PC-9 (cell line): ENCODE data around the gene C1orf21. TPM values are rescaled to one million over a fixed set of nuclear protein-coding genes. Genes with fewer than 3 reads are reported as not detected.
A peak's percentile ranks its signal among the peaks of the same experiment; 100 is the strongest.

Experiments
- BruUV-seq: library from RNA; stranded (reverse); fragments of 400-500 nt; replicated peaks from 2 replicates; lab custom pipeline; 2021; lab: Mats Ljungman, UMichigan
- CTCF ChIA-PET: fragments of 300-600 bp; sonication (Branson Sonifier 250); formaldehyde crosslinking; loops from one replicate; lab custom pipeline; 2022; ENCODE audit warnings: antibody characterized with exemption; lab: Charles Lee
- POLR2A ChIA-PET: fragments of 300-600 bp; sonication (Branson Sonifier 250); formaldehyde crosslinking; loops from one replicate; lab custom pipeline; 2022; ENCODE audit warnings: antibody characterized with exemption; ENCODE audit not compliant: unreplicated experiment; lab: Charles Lee
- DNase-seq, 2 experiments: peaks; one replicate each; pipeline versions ENCODE4 v3.0.0 to v3.0.0-alpha.2; 2015 to 2022; ENCODE audit warnings: mixed read lengths in 1 of 2
- H2AFZ ChIP-seq: fragments of 200-600 bp; sonication (generic); 2 replicates; pipeline ENCODE4 v1.8.1; 2017; ENCODE audit warnings: antibody characterized with exemption
- H3F3A ChIP-seq: fragments of 200-600 bp; sonication (generic); 2 replicates; pipeline ENCODE4 v1.8.1; 2017; ENCODE audit warnings: antibody characterized with exemption, mild to moderate bottlenecking, low read depth; ENCODE audit not compliant: insufficient read depth
- H3K27ac ChIP-seq: fragments of 200-600 bp; sonication (generic); 2 replicates; pipeline ENCODE4 v1.6.1; 2016; ENCODE audit warnings: mixed run types
- H3K27me3 ChIP-seq: fragments of 200-600 bp; sonication (generic); 2 replicates; pipeline ENCODE4 v1.6.1; 2016; ENCODE audit warnings: low read depth, mixed run types; ENCODE audit not compliant: insufficient read depth
- H3K36me3 ChIP-seq: fragments of 200-600 bp; sonication (generic); 2 replicates; pipeline ENCODE4 v1.6.1; 2016; ENCODE audit warnings: low read depth, mixed run types
- H3K4me1 ChIP-seq: fragments of 200-600 bp; sonication (generic); replicated peaks from 2 replicates; pipeline ENCODE4 v1.6.1; 2016; ENCODE audit warnings: mixed run types; ENCODE audit not compliant: insufficient read depth
- H3K4me2 ChIP-seq: fragments of 200-600 bp; sonication (generic); 2 replicates; pipeline ENCODE4 v1.6.1; 2017; ENCODE audit warnings: mixed run types
- H3K4me3 ChIP-seq: fragments of 200-600 bp; sonication (generic); 2 replicates; pipeline ENCODE4 v1.6.1; 2016; ENCODE audit warnings: mixed run types
- H3K79me2 ChIP-seq: fragments of 200-600 bp; sonication (generic); 2 replicates; pipeline ENCODE4 v1.6.1; 2017; ENCODE audit warnings: low read depth, mixed run types
- H3K9me2 ChIP-seq: fragments of 200-600 bp; sonication (generic); 2 replicates; pipeline ENCODE4 v1.8.1; 2017; ENCODE audit warnings: mild to moderate bottlenecking; ENCODE audit not compliant: insufficient read depth
- H3K9me3 ChIP-seq: fragments of 200-600 bp; sonication (generic); 2 replicates; pipeline ENCODE4 v1.8.1; 2016; ENCODE audit warnings: low read depth; ENCODE audit not compliant: insufficient read depth
- H4K20me1 ChIP-seq: fragments of 200-600 bp; sonication (generic); 2 replicates; pipeline ENCODE4 v1.8.1; 2017; ENCODE audit not compliant: insufficient read depth
- CTCF ChIP-seq: fragments of 200-600 bp; sonication (generic); conservative IDR thresholded peaks from 2 replicates; pipeline ENCODE4 v1.6.1; 2017; ENCODE audit warnings: mixed run types, antibody characterized with exemption, mild to moderate bottlenecking, moderate library complexity
- EZH2 ChIP-seq: fragments of 200-600 bp; sonication (generic); IDR thresholded peaks from 2 replicates; pipeline ENCODE4 v1.8.0; 2017; ENCODE audit warnings: antibody characterized with exemption, low read depth
- intact Hi-C: fragments of 100-400 bp; cut with micrococcal nuclease; formaldehyde crosslinking; loops from one replicate; pipeline ENCODE4 v1.10.0; 2022; ENCODE audit not compliant: unreplicated experiment
- total RNA-seq: library from RNA; stranded (reverse); gene quantifications from 2 replicates; pipeline ENCODE4 v1.2.3, GENCODE V29; 2021

The C1orf21 gene
- total RNA-seq, 1 experiment from 2014 or later = 13.8 TPM

- no TSS peak for BruUV-seq
- CTCF ChIA-PET = interaction anchor here (0.6 to 0.7 kb wide), 2 partner anchors 15 to 101 kb away, joined by 3 to 5 read pairs; no protein-coding TSS in a partner anchor
- no peak for DNase-seq
Observed at GRCh38 chr1:184563308-184563707, 176.5 kb downstream of the C1orf21 start.

DNA sequence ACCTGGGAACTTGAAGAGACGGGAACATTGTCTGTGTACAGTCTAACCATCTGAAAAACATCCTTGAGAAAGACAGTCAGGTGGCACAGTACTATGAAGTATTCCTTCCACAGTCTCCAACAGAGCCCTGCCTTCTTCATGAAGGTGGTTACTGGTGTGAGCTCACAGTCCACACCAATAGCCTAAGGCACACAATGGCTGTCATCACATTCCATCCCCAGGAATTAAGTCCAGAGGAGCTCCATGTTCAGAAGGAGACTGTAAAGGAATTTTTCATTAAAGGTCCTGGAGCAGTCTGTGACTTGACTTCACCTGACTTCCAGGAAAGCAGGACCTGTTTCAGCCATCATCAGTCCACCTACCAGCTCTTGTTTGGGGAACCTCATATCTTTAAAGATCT is 180.2 kb downstream of the C1orf21 start:
- no peaks in the 10 kb centered on the region for H3K36me3 ChIP-seq
- no peak overlapping the region for H3K4me3 ChIP-seq
- no peaks in the 10 kb centered on the region for H3K9me2 ChIP-seq
- no peak for DNase-seq
- H3K27me3 ChIP-seq = no peaks in the 10 kb centered on the region
- H3K9me3 ChIP-seq = no peaks in the 10 kb centered on the region
- no peaks in the 10 kb centered on the region for H3K4me1 ChIP-seq
- no peak overlapping the region for H3K27ac ChIP-seq
- BruUV-seq = no TSS peak
- POLR2A ChIA-PET = interaction anchor here (0.6 kb wide), 1 partner anchor 180 kb away, joined by 5 read pairs; the partner anchor contains the start of gene C1orf21
- no peaks in the 10 kb centered on the region for H3K79me2 ChIP-seq
- no peaks in the 10 kb centered on the region for H4K20me1 ChIP-seq
- no peaks in the 10 kb centered on the region for H3F3A ChIP-seq
- intact Hi-C loops = loop anchor here (10.0 kb wide), 1 partner anchor 98 kb away; no protein-coding TSS in a partner anchor
- no peak for TF ChIP-seq CTCF
- no peak for TF ChIP-seq EZH2
- CTCF ChIA-PET = no interaction called here
- no peak overlapping the region for H2AFZ ChIP-seq
- H3K4me2 ChIP-seq = no peak overlapping the region

More at GRCh38 chr1:184563308-184563707, 176.5 kb downstream of the C1orf21 start:
- POLR2A ChIA-PET = no interaction called here
- Histone ChIP-seq H4K20me1 (no peaks in the 10 kb centered on the region), H3F3A (no peaks in the 10 kb centered on the region), H3K9me3 (no peaks in the 10 kb centered on the region), H3K4me1 (no peaks in the 10 kb centered on the region), H3K4me3 (no peak overlapping the region), H3K9me2 (no peaks in the 10 kb centered on the region), H3K27me3 (no peaks in the 10 kb centered on the region), H3K4me2 (no peak overlapping the region), H3K79me2 (no peaks in the 10 kb centered on the region), H2AFZ (no peak overlapping the region), H3K27ac (no peak overlapping the region), H3K36me3 (no peaks in the 10 kb centered on the region)
- TF ChIP-seq EZH2 (no peak), CTCF (peak; percentile 60)
- intact Hi-C loops = loop anchor here (1.0 to 10.0 kb wide), 2 partner anchors 101 to 488 kb away; no protein-coding TSS in a partner anchor

GRCh38 chr1:184567637-184568036 is 180.8 kb downstream of the C1orf21 start:
- no peak overlapping the region for H3K27ac ChIP-seq
- H3K79me2 ChIP-seq = no peaks in the 10 kb centered on the region
- H3K4me1 ChIP-seq = no peaks in the 10 kb centered on the region
- DNase-seq = peak in 1 of 2 experiments; percentile 25
- no peaks in the 10 kb centered on the region for H3K36me3 ChIP-seq
- H3K9me3 ChIP-seq = no peaks in the 10 kb centered on the region
- H3K9me2 ChIP-seq = no peaks in the 10 kb centered on the region
- TF ChIP-seq EZH2 = no peak
- TF ChIP-seq CTCF = no peak
- CTCF ChIA-PET = no interaction called here
- H3F3A ChIP-seq = no peaks in the 10 kb centered on the region
- no peak overlapping the region for H3K4me3 ChIP-seq
- H2AFZ ChIP-seq = no peak overlapping the region
- H4K20me1 ChIP-seq = no peaks in the 10 kb centered on the region
- H3K27me3 ChIP-seq = no peaks in the 10 kb centered on the region
- BruUV-seq = no TSS peak
- intact Hi-C loops = loop anchor here (10.0 kb wide), 1 partner anchor 97 kb away; no protein-coding TSS in a partner anchor
- POLR2A ChIA-PET = interaction anchor here (0.6 kb wide), 1 partner anchor 181 kb away, joined by 5 read pairs; the partner anchor contains the start of gene C1orf21
- no peak overlapping the region for H3K4me2 ChIP-seq
